Upper lobe of left lung (tissue), 6 donors: ENCODE results near the gene CDK15. TPM values are rescaled to one million over a fixed set of nuclear protein-coding genes. Genes with fewer than 3 reads are reported as not detected.

ENCODE experiments used
- ATAC-seq, 2 donors: fragments of 200-7000 bp; cut with Tn5 transposase; one replicate each; pipeline ENCODE4 v1.9.1; 2022; ENCODE audit warnings: mild to moderate bottlenecking in 2 of 2, moderate library complexity in 2 of 2; ENCODE audit not compliant: low FRiP score in 2 of 2
- DNase-seq, 2 donors: peaks; one replicate each; pipeline ENCODE4 v3.0.0-alpha.2; 2019 to 2020
- H3K27ac ChIP-seq, 4 donors: fragments of 200-600 bp; sonication (generic); one replicate each; pipeline ENCODE4 v1.5.1; 2016 to 2019
- H3K27me3 ChIP-seq, 4 donors: fragments of 200-600 bp; sonication (generic); one replicate each; pipeline ENCODE4 v1.5.1; 2017 to 2019
- H3K36me3 ChIP-seq, 4 donors: fragments of 200-600 bp; sonication (generic); one replicate each; pipeline ENCODE4 v1.5.1; 2016 to 2019
- H3K4me1 ChIP-seq, 4 donors: fragments of 200-600 bp; sonication (generic); one replicate each; pipeline ENCODE4 v1.5.1; 2018 to 2019
- H3K4me3 ChIP-seq, 4 donors: fragments of 200-600 bp; sonication (generic); one replicate each; pipeline ENCODE4 v1.5.1; 2017 to 2019; ENCODE audit warnings: mild to moderate bottlenecking in 2 of 4, moderate library complexity in 1 of 4
- H3K9me3 ChIP-seq, 4 donors: fragments of 200-600 bp; sonication (generic); one replicate each; pipeline ENCODE4 v1.5.1; 2018 to 2019
- CTCF ChIP-seq, 6 experiments: fragments of 450-650 bp in 4 of 6; fragments of 200-600 bp in 2 of 6; sonication (generic) in 2 of 6; IDR thresholded peaks; one replicate each; pipeline ENCODE4 v1.5.1; 2016 to 2019; ENCODE audit warnings: antibody characterized with exemption in 6 of 6
- EP300 ChIP-seq, 4 donors: sonication (generic); formaldehyde crosslinking; IDR thresholded peaks; one replicate each; pipeline ENCODE4 v1.5.1; 2017; ENCODE audit warnings: antibody characterized with exemption in 4 of 4, control low read depth in 2 of 4
- POLR2A ChIP-seq, 4 donors: fragments of 450-650 bp; IDR thresholded peaks; one replicate each; pipeline ENCODE4 v1.5.1; 2016 to 2017; ENCODE audit warnings: antibody characterized with exemption in 4 of 4, mild to moderate bottlenecking in 2 of 4
- POLR2AphosphoS5 ChIP-seq, 2 donors: sonication (generic); formaldehyde crosslinking; IDR thresholded peaks; one replicate each; pipeline ENCODE4 v1.5.1; 2017; ENCODE audit warnings: antibody characterized with exemption in 2 of 2
- WGBS, 2 donors: methylation state at CpG; one replicate each; pipeline ENCODE4 v1.1.5; 2017 to 2018; 5-methylcytosine and 5-hydroxymethylcytosine counted together
- total RNA-seq, 6 donors: library from RNA; depleted of rRNA in 4 of 6; stranded (reverse); fragments of >200 nt in 4 of 6; gene quantifications; one replicate each; pipeline versions ENCODE4 v1.1.0 to v1.2.1, GENCODE V29; 2016 to 2021
- donor health status: DM: no; HTN: no; CAD: no; lungs with moderate emphysema.
- donor health status: DM: no; HTN: yes; CAD: no; lungs with severe emphysema.

Gene CDK15
- total RNA-seq, 6 donors from 2014 or later = 0.10 to 3.4 (median 1.3) TPM

- ATAC-seq = no peak
- peaks cover 0 to 12% (median 0%) of the 10 kb centered on the region in 4 donors for H3K4me1 ChIP-seq
- H3K27ac ChIP-seq = no peak overlapping the region
- no peaks in the 10 kb centered on the region for H3K36me3 ChIP-seq
- TF ChIP-seq EP300 (IDR thresholded peaks at IDR 0.05) (no peak), POLR2AphosphoS5 (IDR thresholded peaks at IDR 0.05) (no peak), CTCF (IDR thresholded peaks at IDR 0.05) (no peak)
- H3K27me3 ChIP-seq = no peaks in the 10 kb centered on the region
- H3K9me3 ChIP-seq = no peaks in the 10 kb centered on the region
- H3K4me3 ChIP-seq = no peak overlapping the region
- DNase-seq = no peak
- 43 to 50% methylated on average over 10 of the region's 10 CpGs for WGBS, 2 donors
Observed at GRCh38 chr2:201879996-201880395, 73.7 kb downstream of the CDK15 start.

- Histone ChIP-seq H3K4me3 (no peak overlapping the region), H3K27ac (peak overlapping the region in 1 of 4 donors; percentile 16), H3K36me3 (no peaks in the 10 kb centered on the region), H3K4me1 (peaks cover 0 to 12% (median 0%) of the 10 kb centered on the region in 4 donors), H3K9me3 (no peaks in the 10 kb centered on the region), H3K27me3 (no peaks in the 10 kb centered on the region)
- ATAC-seq = no peak
- WGBS, 2 donors = 19 to 34% methylated on average over 3 of the region's 3 CpGs
- TF ChIP-seq POLR2AphosphoS5 (IDR thresholded peaks at IDR 0.05) (no peak), EP300 (IDR thresholded peaks at IDR 0.05) (no peak), POLR2A (IDR thresholded peaks at IDR 0.05) (no peak), CTCF (IDR thresholded peaks at IDR 0.05) (no peak)
- DNase-seq = no peak
Observed at GRCh38 chr2:201880579-201880978, 74.2 kb downstream of the CDK15 start.

- Histone ChIP-seq H3K4me1 (peaks cover 0 to 12% (median 0%) of the 10 kb centered on the region in 4 donors), H3K9me3 (no peaks in the 10 kb centered on the region), H3K27ac (peak overlapping the region in 1 of 4 donors; percentile 16), H3K27me3 (no peaks in the 10 kb centered on the region), H3K4me3 (no peak overlapping the region), H3K36me3 (no peaks in the 10 kb centered on the region)
- 62 to 69% methylated on average over 9 of the region's 9 CpGs for WGBS, 2 donors
- ATAC-seq = peak in 1 of 2 donors; percentile 71
- DNase-seq = no peak
- no peak for TF ChIP-seq POLR2AphosphoS5 (IDR thresholded peaks at IDR 0.05)
- no peak for TF ChIP-seq POLR2A (IDR thresholded peaks at IDR 0.05)
- TF ChIP-seq CTCF (IDR thresholded peaks at IDR 0.05) = no peak
- no peak for TF ChIP-seq EP300 (IDR thresholded peaks at IDR 0.05)
Observed at GRCh38 chr2:201880993-201881611, 74.8 kb downstream of the CDK15 start.

- no peaks in the 10 kb centered on the region for H3K9me3 ChIP-seq
- H3K27me3 ChIP-seq = no peaks in the 10 kb centered on the region
- H3K4me3 ChIP-seq = no peak overlapping the region
- peaks cover 0 to 12% (median 0%) of the 10 kb centered on the region in 4 donors for H3K4me1 ChIP-seq
- DNase-seq = no peak
- no peak for TF ChIP-seq EP300 (IDR thresholded peaks at IDR 0.05)
- no peak for TF ChIP-seq POLR2A (IDR thresholded peaks at IDR 0.05)
- no peak for TF ChIP-seq POLR2AphosphoS5 (IDR thresholded peaks at IDR 0.05)
- TF ChIP-seq CTCF (IDR thresholded peaks at IDR 0.05) = no peak
- ATAC-seq = no peak
- H3K27ac ChIP-seq = no peak overlapping the region
- 79 to 89% methylated on average over 4 of the region's 4 CpGs for WGBS, 2 donors
- H3K36me3 ChIP-seq = no peaks in the 10 kb centered on the region
Observed at GRCh38 chr2:201881741-201882140, 75.4 kb downstream of the CDK15 start.
